HG02759 (cell line): Measurements from ENCODE around the gene POLR2B.

Experiments
- ATAC-seq: cut with Tn5 transposase; IDR thresholded peaks from one replicate; pipeline ENCODE4 v1.9.1; 2021; ENCODE audit warnings: mild to moderate bottlenecking, moderate library complexity; ENCODE audit not compliant: unreplicated experiment

POLR2B gene

GRCh38 chr4:57078685-57079521 lies 100.2 kb downstream of the POLR2B start:
- ATAC-seq, result no peak
